GM19468 (cell line): ENCODE measurements around the gene SNCA.

Source experiments
- ATAC-seq: cut with Tn5 transposase; IDR thresholded peaks from one replicate; pipeline ENCODE4 v1.9.1; 2021; ENCODE audit warnings: mild to moderate bottlenecking, moderate library complexity, moderate number of reproducible peaks; ENCODE audit not compliant: unreplicated experiment; ENCODE audit errors: extremely low read depth

The SNCA gene

GRCh38 chr4:89836897-89837384, at the start of gene SNCA:
Gene SNCA (minus strand): TSS chr4:89837161. CDS start chr4:89835667, 1,494 bp downstream.
- ATAC-seq: no peak

GRCh38 chr4:89879215-89879614, 42.3 kb upstream of the SNCA start:
- no peak for ATAC-seq

GRCh38 chr4:89878611-89879010, 41.6 kb upstream of the SNCA start:
- no peak for ATAC-seq

GRCh38 chr4:89876548-89876947, 39.6 kb upstream of the SNCA start:
- ATAC-seq: no peak

GRCh38 chr4:89871211-89871610, 34.2 kb upstream of the SNCA start:
- ATAC-seq: no peak

GRCh38 chr4:89868999-89869589, 32.1 kb upstream of the SNCA start:
- no peak for ATAC-seq

GRCh38 chr4:89868276-89868675, 31.3 kb upstream of the SNCA start:
- no peak for ATAC-seq

- ATAC-seq: no peak
These were observed 26.6 kb upstream of the SNCA start for GRCh38 chr4:89863533-89863932.

- ATAC-seq: no peak
These were observed 24.0 kb upstream of the SNCA start for GRCh38 chr4:89860971-89861370.

- ATAC-seq: no peak
These were observed 18.3 kb upstream of the SNCA start for GRCh38 chr4:89855236-89855635.

- no peak for ATAC-seq
These were observed 10.8 kb upstream of the SNCA start for GRCh38 chr4:89847571-89848325.

- no peak for ATAC-seq
These were observed 2.6 kb upstream of the SNCA start for GRCh38 chr4:89839558-89839957.

- no peak for ATAC-seq
These were observed 1.0 kb upstream of the SNCA start for GRCh38 chr4:89837993-89838390.

- no peak for ATAC-seq
These were observed 528 bp upstream of the SNCA start for GRCh38 chr4:89837385-89837992.

- no peak for ATAC-seq
These were observed 773 bp downstream of the SNCA start for GRCh38 chr4:89836031-89836745.

GRCh38 chr4:89835413-89835812, 1.5 kb downstream of the SNCA start:
- ATAC-seq: no peak

- ATAC-seq: no peak
These were observed 2.3 kb downstream of the SNCA start for GRCh38 chr4:89834486-89835209.

GRCh38 chr4:89829470-89830138, 7.4 kb downstream of the SNCA start:
- ATAC-seq: peak; percentile 90

GRCh38 chr4:89823416-89823815, 13.5 kb downstream of the SNCA start:
- no peak for ATAC-seq

- ATAC-seq: no peak
These were observed 15.3 kb downstream of the SNCA start for GRCh38 chr4:89821612-89822011.
